ENCODE results near the gene LRRC28. TPM values are rescaled to one million over a fixed set of nuclear protein-coding genes. Genes with fewer than 3 reads are reported as not detected.

Gene LRRC28
- total and polyA plus RNA-seq, 9 of the 15 experiments (the other 6 are each of a cell fraction or from before 2014, with no cell fraction given): 5.5 to 17.4 (median 7.9) TPM

GRCh38 chr15:99257107-99257750 lies 5.9 kb downstream of the LRRC28 start (continued):
- no peak for TF ChIP-seq ZHX1 (conservative IDR thresholded peaks at IDR 0.05; ENCODE audit: low read length)

- Histone ChIP-seq H3K9ac (ENCODE audit: insufficient read depth in 1 of 2, low read depth in 2 of 2, low read length in 2 of 2) (no peak overlapping the region), H2AFZ (ENCODE audit: low read depth, low read length) (no peak overlapping the region), H3K4me1 (replicated peaks in 1 of 2; ENCODE audit: control insufficient read depth in 2 of 2, insufficient read depth in 2 of 2, low read length in 2 of 2) (no peaks in the 10 kb centered on the region), H3K4me3 (no peak overlapping the region), H3K9me1 (ENCODE audit: control insufficient read depth, insufficient read depth, low read length) (no peaks in the 10 kb centered on the region), H3K79me2 (ENCODE audit: control insufficient read depth, insufficient read depth, low read length) (no peaks in the 10 kb centered on the region), H3K36me3 (ENCODE audit: control insufficient read depth, insufficient read depth, low read length) (no peaks in the 10 kb centered on the region), H4K20me1 (replicated peaks; ENCODE audit: control insufficient read depth, insufficient read depth, low read length) (no peaks in the 10 kb centered on the region), H3K27me3 (ENCODE audit: control insufficient read depth in 2 of 2, insufficient read depth in 2 of 2, low read length in 2 of 2) (no peaks in the 10 kb centered on the region), H3K27ac (ENCODE audit: extremely low read depth, low read depth, low read length) (no peak overlapping the region), H3K4me2 (ENCODE audit: insufficient read depth, low read length) (no peak overlapping the region), H3K9me3 (replicated peaks; ENCODE audit: control insufficient read depth, insufficient read depth, low read depth, low read length) (no peaks in the 10 kb centered on the region)
- in situ Hi-C loops (cut with MboI): no loop called here
- FAIRE-seq (no peak), ATAC-seq (no peak), DNase-seq (ENCODE audit: extremely low read depth in 1 of 4, low spot score in 3 of 4) (no peak)
- BruUV-seq (replicated peaks): no TSS peak
- TF ChIP-seq PML (IDR thresholded peaks at IDR 0.05; ENCODE audit: low read length) (no peak), BRF2 (IDR thresholded peaks at IDR 0.05; ENCODE audit: borderline replicate concordance, insufficient read depth, insufficient read length) (no peak), TAF9B (IDR thresholded peaks at IDR 0.05; ENCODE audit: partially characterized antibody) (no peak), LARP7 (IDR thresholded peaks at IDR 0.05) (no peak), PRMT5 (CRISPR knock-in tag; IDR thresholded peaks at IDR 0.05) (no peak), IRF1 (CRISPR knock-in tag; IDR thresholded peaks at IDR 0.05; ENCODE audit: borderline replicate concordance) (no peak)
- intact Hi-C loops (cut with micrococcal nuclease): no loop called here
- 4% methylated on average over 5 of the region's 5 CpGs for WGBS (ENCODE audit: insufficient coverage, low coverage, missing lambda C conversion rate)
- ChIA-PET POLR2A (no interaction called here), CTCF (ENCODE audit: low intra/inter-chr PET ratio) (interaction anchor here (0.5 kb wide), 1 partner anchor 1913 kb away, joined by 3 read pairs; no protein-coding TSS in a partner anchor)
Observed at GRCh38 chr15:99264125-99264524, 12.8 kb downstream of the LRRC28 start.

All from K562 (cell line).